ENCODE measurements around the gene CD59.
"Not testable (repeated sequence)": the region's sequence is repeated elsewhere in the genome, so short reads cannot be mapped to it uniquely, and the experiment has no call there.

CD59 gene

DNA sequence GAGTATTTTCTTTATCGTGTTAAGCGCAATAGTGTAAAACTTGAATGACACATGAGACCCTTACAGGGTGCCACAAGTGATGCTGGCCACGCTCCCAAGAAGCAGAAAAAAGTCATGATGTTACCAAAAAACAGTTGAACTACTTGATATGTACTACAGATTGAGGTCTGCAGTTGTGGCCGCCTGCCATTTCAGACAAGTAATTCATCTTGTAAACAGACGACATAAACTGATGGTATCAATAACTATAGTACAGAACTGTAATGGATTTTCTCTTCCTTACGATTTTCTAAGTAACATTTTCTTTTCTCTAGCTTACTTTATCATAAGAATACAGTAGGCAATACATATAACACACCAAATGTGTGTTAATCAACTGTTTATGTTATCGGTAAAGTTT lies 5.5 kb downstream of the CD59 start:
- H3K4me1 ChIP-seq (ENCODE audit: control insufficient read depth, insufficient read depth, low read length, poor library complexity, severe bottlenecking), result peaks cover 9% of the 10 kb centered on the region
- H3K27ac ChIP-seq (ENCODE audit: insufficient read depth, low read length, poor library complexity, severe bottlenecking), result no peak overlapping the region
- no peaks in the 10 kb centered on the region for H3K9me3 ChIP-seq (ENCODE audit: control insufficient read depth, low read length)
- H3K4me3 ChIP-seq (ENCODE audit: insufficient read depth, low read depth, low read length, poor library complexity, severe bottlenecking), result no peak overlapping the region
- DNase-seq, result no peak
- H3K36me3 ChIP-seq (ENCODE audit: control insufficient read depth, insufficient read depth, low read length), result no peaks in the 10 kb centered on the region
- no peaks in the 10 kb centered on the region for H3K27me3 ChIP-seq (replicated peaks; ENCODE audit: control insufficient read depth, insufficient read depth, low read length, poor library complexity, severe bottlenecking)

DNA sequence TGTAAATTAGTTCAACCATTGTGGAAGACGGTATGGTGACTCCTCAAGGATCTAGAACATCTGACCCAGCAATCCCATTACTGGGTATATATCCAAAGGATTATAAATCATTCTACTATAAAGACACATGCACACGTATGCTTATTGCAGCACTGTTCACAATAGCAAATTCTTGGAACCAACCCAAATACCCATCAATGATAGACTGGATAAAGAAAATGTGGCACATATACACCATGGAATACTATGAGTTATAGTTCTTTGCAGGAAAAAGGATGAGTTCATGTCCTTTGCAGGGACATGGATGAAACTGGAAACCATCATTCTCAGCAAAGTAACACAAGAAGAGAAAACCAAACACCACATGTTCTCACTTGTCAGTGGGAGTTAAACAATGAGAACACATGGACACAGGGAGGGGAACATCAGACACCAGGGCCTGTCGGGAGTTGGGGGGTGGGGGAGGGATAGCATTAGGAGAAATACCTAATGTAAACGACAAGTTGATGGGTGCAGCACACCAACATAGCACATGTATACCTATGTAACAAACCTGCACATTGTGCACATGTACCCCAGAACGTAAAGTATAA lies 7.1 kb downstream of the CD59 start:
- not testable (repeated sequence) for H3K27ac ChIP-seq (ENCODE audit: insufficient read depth, low read length, poor library complexity, severe bottlenecking); H3K36me3 ChIP-seq (ENCODE audit: control insufficient read depth, insufficient read depth, low read length); DNase-seq; H3K9me3 ChIP-seq (ENCODE audit: control insufficient read depth, low read length); H3K4me1 ChIP-seq (ENCODE audit: control insufficient read depth, insufficient read depth, low read length, poor library complexity, severe bottlenecking); H3K27me3 ChIP-seq (replicated peaks; ENCODE audit: control insufficient read depth, insufficient read depth, low read length, poor library complexity, severe bottlenecking); H3K4me3 ChIP-seq (ENCODE audit: insufficient read depth, low read depth, low read length, poor library complexity, severe bottlenecking)

DNA sequence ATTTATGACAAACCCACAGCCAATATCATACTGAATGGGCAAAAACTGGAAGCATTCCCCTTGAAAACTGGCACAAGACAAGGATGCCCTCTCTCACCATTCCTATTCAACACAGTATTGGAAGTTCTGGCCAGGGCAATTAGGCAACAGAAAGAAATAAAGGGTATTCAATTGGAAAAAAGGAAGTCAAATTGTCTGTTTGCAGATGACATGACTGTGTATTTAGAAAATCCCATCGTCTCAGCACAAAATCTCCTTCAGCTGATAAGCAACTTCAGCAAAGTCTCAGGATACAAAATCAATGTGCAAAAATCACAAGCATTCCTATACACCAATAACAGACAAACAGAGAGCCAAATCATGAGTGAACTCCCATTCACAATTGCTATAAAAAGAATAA lies 8.7 kb downstream of the CD59 start:
- not testable (repeated sequence) for H3K9me3 ChIP-seq (ENCODE audit: control insufficient read depth, low read length); H3K27me3 ChIP-seq (replicated peaks; ENCODE audit: control insufficient read depth, insufficient read depth, low read length, poor library complexity, severe bottlenecking); H3K4me1 ChIP-seq (ENCODE audit: control insufficient read depth, insufficient read depth, low read length, poor library complexity, severe bottlenecking); H3K27ac ChIP-seq (ENCODE audit: insufficient read depth, low read length, poor library complexity, severe bottlenecking); H3K4me3 ChIP-seq (ENCODE audit: insufficient read depth, low read depth, low read length, poor library complexity, severe bottlenecking); H3K36me3 ChIP-seq (ENCODE audit: control insufficient read depth, insufficient read depth, low read length); DNase-seq

- H3K27me3 ChIP-seq (replicated peaks; ENCODE audit: control insufficient read depth, insufficient read depth, low read length, poor library complexity, severe bottlenecking), result no peaks in the 10 kb centered on the region
- H3K4me3 ChIP-seq (ENCODE audit: insufficient read depth, low read depth, low read length, poor library complexity, severe bottlenecking), result no peak overlapping the region
- peaks cover 9% of the 10 kb centered on the region for H3K36me3 ChIP-seq (ENCODE audit: control insufficient read depth, insufficient read depth, low read length)
- H3K4me1 ChIP-seq (ENCODE audit: control insufficient read depth, insufficient read depth, low read length, poor library complexity, severe bottlenecking), result no peaks in the 10 kb centered on the region
- DNase-seq, result no peak
- no peaks in the 10 kb centered on the region for H3K9me3 ChIP-seq (ENCODE audit: control insufficient read depth, low read length)
- H3K27ac ChIP-seq (ENCODE audit: insufficient read depth, low read length, poor library complexity, severe bottlenecking), result no peak overlapping the region
These were observed 10.7 kb downstream of the CD59 start for GRCh38 chr11:33725496-33725895.

DNA sequence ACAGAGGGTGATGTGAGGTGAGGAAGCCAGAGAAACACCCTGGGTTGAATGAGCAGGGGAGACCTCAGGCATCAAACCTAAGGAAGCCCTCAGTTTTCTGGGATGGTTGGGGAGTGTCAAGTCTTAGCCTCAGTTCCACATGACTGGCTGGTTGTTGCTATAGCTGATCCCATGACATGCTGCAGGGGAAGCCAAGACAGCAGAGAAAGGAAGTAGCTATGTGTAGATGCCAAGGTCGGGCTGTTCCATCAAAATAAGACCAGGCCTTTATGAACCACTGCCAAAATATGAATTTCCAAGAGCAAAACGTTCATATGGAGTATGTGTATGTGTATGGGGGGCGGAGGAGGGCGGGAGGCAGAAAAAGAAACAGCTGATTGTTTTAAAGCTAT lies 11.6 kb downstream of the CD59 start:
- peaks cover 12% of the 10 kb centered on the region for H3K36me3 ChIP-seq (ENCODE audit: control insufficient read depth, insufficient read depth, low read length)
- no peak for DNase-seq
- no peak overlapping the region for H3K27ac ChIP-seq (ENCODE audit: insufficient read depth, low read length, poor library complexity, severe bottlenecking)
- H3K4me3 ChIP-seq (ENCODE audit: insufficient read depth, low read depth, low read length, poor library complexity, severe bottlenecking), result no peak overlapping the region
- H3K9me3 ChIP-seq (ENCODE audit: control insufficient read depth, low read length), result no peaks in the 10 kb centered on the region
- no peaks in the 10 kb centered on the region for H3K27me3 ChIP-seq (replicated peaks; ENCODE audit: control insufficient read depth, insufficient read depth, low read length, poor library complexity, severe bottlenecking)
- H3K4me1 ChIP-seq (ENCODE audit: control insufficient read depth, insufficient read depth, low read length, poor library complexity, severe bottlenecking), result no peaks in the 10 kb centered on the region

DNA sequence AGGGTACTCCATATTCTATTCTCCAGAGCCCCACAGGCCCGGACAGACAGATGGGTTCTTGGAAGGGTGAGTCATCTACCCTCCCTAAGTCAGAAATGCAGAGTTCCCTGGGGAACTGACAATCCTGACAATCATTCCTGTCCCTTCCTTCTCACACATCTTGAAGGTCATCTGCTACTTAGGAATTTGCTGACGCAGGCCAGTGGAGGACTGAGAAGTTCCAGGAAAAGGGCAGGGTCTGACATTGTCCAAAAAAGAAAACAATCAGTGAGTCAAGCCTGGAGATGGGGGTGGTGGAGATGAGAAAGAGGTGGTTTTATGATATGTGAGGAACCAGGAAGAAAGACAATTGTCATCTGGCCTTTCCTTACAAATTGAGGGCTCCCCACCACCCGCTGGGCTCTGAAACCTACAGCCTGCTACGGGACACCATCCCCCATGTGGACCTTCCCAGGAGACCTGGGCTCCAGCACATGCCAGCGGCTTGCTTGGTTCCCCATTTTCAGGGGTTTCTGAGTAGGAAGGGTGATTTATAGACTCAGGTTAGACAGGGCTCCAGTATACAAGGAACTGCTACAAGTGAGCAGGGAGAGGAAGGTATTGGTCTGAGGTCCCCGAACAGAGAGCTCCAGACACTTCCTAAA lies 12.9 kb downstream of the CD59 start:
- H3K9me3 ChIP-seq (ENCODE audit: control insufficient read depth, low read length), result no peaks in the 10 kb centered on the region
- H3K4me1 ChIP-seq (ENCODE audit: control insufficient read depth, insufficient read depth, low read length, poor library complexity, severe bottlenecking), result no peaks in the 10 kb centered on the region
- no peaks in the 10 kb centered on the region for H3K27me3 ChIP-seq (replicated peaks; ENCODE audit: control insufficient read depth, insufficient read depth, low read length, poor library complexity, severe bottlenecking)
- peaks cover 14% of the 10 kb centered on the region for H3K36me3 ChIP-seq (ENCODE audit: control insufficient read depth, insufficient read depth, low read length)
- no peak overlapping the region for H3K4me3 ChIP-seq (ENCODE audit: insufficient read depth, low read depth, low read length, poor library complexity, severe bottlenecking)
- DNase-seq, result no peak
- H3K27ac ChIP-seq (ENCODE audit: insufficient read depth, low read length, poor library complexity, severe bottlenecking), result no peak overlapping the region

GRCh38 chr11:33722590-33723234 lies 13.5 kb downstream of the CD59 start:
- Histone ChIP-seq H3K36me3 (ENCODE audit: control insufficient read depth, insufficient read depth, low read length) (peaks cover 14% of the 10 kb centered on the region), H3K4me3 (ENCODE audit: insufficient read depth, low read depth, low read length, poor library complexity, severe bottlenecking) (no peak overlapping the region), H3K4me1 (ENCODE audit: control insufficient read depth, insufficient read depth, low read length, poor library complexity, severe bottlenecking) (no peaks in the 10 kb centered on the region), H3K27ac (ENCODE audit: insufficient read depth, low read length, poor library complexity, severe bottlenecking) (no peak overlapping the region), H3K27me3 (replicated peaks; ENCODE audit: control insufficient read depth, insufficient read depth, low read length, poor library complexity, severe bottlenecking) (no peaks in the 10 kb centered on the region), H3K9me3 (ENCODE audit: control insufficient read depth, low read length) (no peaks in the 10 kb centered on the region)
- DNase-seq, result no peak

- Histone ChIP-seq H3K9me3 (ENCODE audit: control insufficient read depth, low read length) (no peaks in the 10 kb centered on the region), H3K27me3 (replicated peaks; ENCODE audit: control insufficient read depth, insufficient read depth, low read length, poor library complexity, severe bottlenecking) (no peaks in the 10 kb centered on the region), H3K27ac (ENCODE audit: insufficient read depth, low read length, poor library complexity, severe bottlenecking) (no peak overlapping the region), H3K4me3 (ENCODE audit: insufficient read depth, low read depth, low read length, poor library complexity, severe bottlenecking) (no peak overlapping the region), H3K4me1 (ENCODE audit: control insufficient read depth, insufficient read depth, low read length, poor library complexity, severe bottlenecking) (no peaks in the 10 kb centered on the region), H3K36me3 (ENCODE audit: control insufficient read depth, insufficient read depth, low read length) (peaks cover 18% of the 10 kb centered on the region)
- DNase-seq, result no peak
These were observed 14.2 kb downstream of the CD59 start for GRCh38 chr11:33721984-33722383.

GRCh38 chr11:33721426-33721825 lies 14.8 kb downstream of the CD59 start:
- no peak overlapping the region for H3K4me3 ChIP-seq (ENCODE audit: insufficient read depth, low read depth, low read length, poor library complexity, severe bottlenecking)
- no peaks in the 10 kb centered on the region for H3K27me3 ChIP-seq (replicated peaks; ENCODE audit: control insufficient read depth, insufficient read depth, low read length, poor library complexity, severe bottlenecking)
- H3K36me3 ChIP-seq (ENCODE audit: control insufficient read depth, insufficient read depth, low read length), result peaks cover 24% of the 10 kb centered on the region
- no peaks in the 10 kb centered on the region for H3K4me1 ChIP-seq (ENCODE audit: control insufficient read depth, insufficient read depth, low read length, poor library complexity, severe bottlenecking)
- H3K9me3 ChIP-seq (ENCODE audit: control insufficient read depth, low read length), result no peaks in the 10 kb centered on the region
- no peak overlapping the region for H3K27ac ChIP-seq (ENCODE audit: insufficient read depth, low read length, poor library complexity, severe bottlenecking)
- DNase-seq, result no peak

- no peak overlapping the region for H3K27ac ChIP-seq (ENCODE audit: insufficient read depth, low read length, poor library complexity, severe bottlenecking)
- peaks cover 24% of the 10 kb centered on the region for H3K36me3 ChIP-seq (ENCODE audit: control insufficient read depth, insufficient read depth, low read length)
- H3K4me1 ChIP-seq (ENCODE audit: control insufficient read depth, insufficient read depth, low read length, poor library complexity, severe bottlenecking), result no peaks in the 10 kb centered on the region
These were observed 16.6 kb downstream of the CD59 start for GRCh38 chr11:33719587-33719986.

More at GRCh38 chr11:33719587-33719986, 16.6 kb downstream of the CD59 start:
- Histone ChIP-seq H3K4me3 (ENCODE audit: insufficient read depth, low read depth, low read length, poor library complexity, severe bottlenecking) (no peak overlapping the region), H3K9me3 (ENCODE audit: control insufficient read depth, low read length) (no peaks in the 10 kb centered on the region), H3K27me3 (replicated peaks; ENCODE audit: control insufficient read depth, insufficient read depth, low read length, poor library complexity, severe bottlenecking) (no peaks in the 10 kb centered on the region)
- no peak for DNase-seq
